Hepatocyte (in vitro differentiated cells): ENCODE measurements around the gene PLP1.

Experiments used
- EZH2 ChIP-seq: fragments of 200-600 bp; sonication (generic); IDR thresholded peaks from 2 replicates; pipeline ENCODE4 v1.6.1; 2016; ENCODE audit warnings: antibody characterized with exemption, mild to moderate bottlenecking, borderline replicate concordance
- TF ChIP-seq, protein P1 (sequence below): fragments of 200-600 bp; sonication (generic); IDR thresholded peaks from 2 replicates; pipeline ENCODE4 v1.5.1; 2016; ENCODE audit warnings: antibody characterized with exemption, mild to moderate bottlenecking; ENCODE audit not compliant: poor library complexity

DNA sequence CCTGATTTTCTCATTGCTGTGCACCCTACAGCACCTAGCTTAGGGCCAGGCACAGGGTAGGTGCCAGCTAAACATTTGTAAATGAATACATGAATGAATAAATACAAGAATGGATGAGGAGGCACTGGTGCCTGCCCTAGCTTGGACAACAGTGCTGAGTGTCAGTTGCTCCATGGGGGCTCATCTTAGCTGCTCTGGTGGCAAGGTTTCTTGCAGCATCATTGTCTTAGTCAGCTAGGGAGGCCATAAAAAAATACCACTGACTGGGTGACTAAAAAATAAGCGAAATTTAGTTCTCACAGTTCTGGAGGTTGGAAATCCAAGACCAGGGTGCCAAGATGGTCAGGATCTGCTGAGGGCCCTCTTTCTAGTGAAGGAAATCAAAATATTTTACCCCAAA is 34.8 kb upstream of the PLP1 start:
- TF ChIP-seq, protein P1, sequence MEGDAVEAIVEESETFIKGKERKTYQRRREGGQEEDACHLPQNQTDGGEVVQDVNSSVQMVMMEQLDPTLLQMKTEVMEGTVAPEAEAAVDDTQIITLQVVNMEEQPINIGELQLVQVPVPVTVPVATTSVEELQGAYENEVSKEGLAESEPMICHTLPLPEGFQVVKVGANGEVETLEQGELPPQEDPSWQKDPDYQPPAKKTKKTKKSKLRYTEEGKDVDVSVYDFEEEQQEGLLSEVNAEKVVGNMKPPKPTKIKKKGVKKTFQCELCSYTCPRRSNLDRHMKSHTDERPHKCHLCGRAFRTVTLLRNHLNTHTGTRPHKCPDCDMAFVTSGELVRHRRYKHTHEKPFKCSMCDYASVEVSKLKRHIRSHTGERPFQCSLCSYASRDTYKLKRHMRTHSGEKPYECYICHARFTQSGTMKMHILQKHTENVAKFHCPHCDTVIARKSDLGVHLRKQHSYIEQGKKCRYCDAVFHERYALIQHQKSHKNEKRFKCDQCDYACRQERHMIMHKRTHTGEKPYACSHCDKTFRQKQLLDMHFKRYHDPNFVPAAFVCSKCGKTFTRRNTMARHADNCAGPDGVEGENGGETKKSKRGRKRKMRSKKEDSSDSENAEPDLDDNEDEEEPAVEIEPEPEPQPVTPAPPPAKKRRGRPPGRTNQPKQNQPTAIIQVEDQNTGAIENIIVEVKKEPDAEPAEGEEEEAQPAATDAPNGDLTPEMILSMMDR: no peak
- TF ChIP-seq EZH2: no peak
